ENCODE results near the gene VPS36. TPM values are rescaled to one million over a fixed set of nuclear protein-coding genes. Genes with fewer than 3 reads are reported as not detected.

The VPS36 gene
- 23.5 and 28.2 TPM in 2 replicates for total RNA-seq

GRCh38 chr13:52450012-52450792 lies at the start of gene VPS36:
Gene VPS36 (minus strand): TSS chr13:52450634. CDS start chr13:52450594, 40 bp downstream.

GRCh38 chr13:52454820-52455676 lies 4.6 kb upstream of the VPS36 start, which contains the start of gene CKAP2:
Gene CKAP2 (plus strand): TSS chr13:52455478. CDS start chr13:52455557, 79 bp downstream.

GRCh38 chr13:52405767-52406494 lies 44.5 kb downstream of the VPS36 start, which contains the start of gene THSD1:
Gene THSD1 (minus strand): TSS chr13:52406172. CDS start chr13:52402600, 3,572 bp downstream.

Other genes with a start within 250 kb of the VPS36 start
- 6.0 and 8.3 TPM in 2 replicates for gene THSD1, start 44.5 kb downstream of the VPS36 start, total RNA-seq
- 9.8 and 54.4 TPM in 2 replicates for gene CKAP2, start 4.8 kb upstream of the VPS36 start, total RNA-seq
- 2.0 and 4.9 TPM in 2 replicates for gene HNRNPA1L2, start 191.8 kb upstream of the VPS36 start, total RNA-seq
- 59.9 and 64.0 TPM in 2 replicates for gene SUGT1, start 202.2 kb upstream of the VPS36 start, total RNA-seq